GM04504 (cell line): ENCODE data around the gene DCAF4.
A peak's percentile ranks its signal among the peaks of the same experiment; 100 is the strongest.

Experiments used
- DNase-seq: peaks from one replicate; pipeline ENCODE4 v3.0.0-alpha.2; 2012; ENCODE audit warnings: low read depth

Gene DCAF4, protein sequence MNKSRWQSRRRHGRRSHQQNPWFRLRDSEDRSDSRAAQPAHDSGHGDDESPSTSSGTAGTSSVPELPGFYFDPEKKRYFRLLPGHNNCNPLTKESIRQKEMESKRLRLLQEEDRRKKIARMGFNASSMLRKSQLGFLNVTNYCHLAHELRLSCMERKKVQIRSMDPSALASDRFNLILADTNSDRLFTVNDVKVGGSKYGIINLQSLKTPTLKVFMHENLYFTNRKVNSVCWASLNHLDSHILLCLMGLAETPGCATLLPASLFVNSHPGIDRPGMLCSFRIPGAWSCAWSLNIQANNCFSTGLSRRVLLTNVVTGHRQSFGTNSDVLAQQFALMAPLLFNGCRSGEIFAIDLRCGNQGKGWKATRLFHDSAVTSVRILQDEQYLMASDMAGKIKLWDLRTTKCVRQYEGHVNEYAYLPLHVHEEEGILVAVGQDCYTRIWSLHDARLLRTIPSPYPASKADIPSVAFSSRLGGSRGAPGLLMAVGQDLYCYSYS

GRCh38 chr14:72926292-72927028 is at the start of gene DCAF4:
TSS of gene DCAF4 (plus strand) at chr14:72926464. CDS start at chr14:72937979, 11,515 bp downstream.
- DNase-seq, result peak; percentile 97

- DNase-seq, result no peak
Observed at GRCh38 chr14:72876710-72877063, 49.6 kb upstream of the DCAF4 start.

- DNase-seq, result no peak
Observed at GRCh38 chr14:72878746-72879145, 47.5 kb upstream of the DCAF4 start.

GRCh38 chr14:72879431-72879830 is 46.8 kb upstream of the DCAF4 start:
- no peak for DNase-seq

DNA sequence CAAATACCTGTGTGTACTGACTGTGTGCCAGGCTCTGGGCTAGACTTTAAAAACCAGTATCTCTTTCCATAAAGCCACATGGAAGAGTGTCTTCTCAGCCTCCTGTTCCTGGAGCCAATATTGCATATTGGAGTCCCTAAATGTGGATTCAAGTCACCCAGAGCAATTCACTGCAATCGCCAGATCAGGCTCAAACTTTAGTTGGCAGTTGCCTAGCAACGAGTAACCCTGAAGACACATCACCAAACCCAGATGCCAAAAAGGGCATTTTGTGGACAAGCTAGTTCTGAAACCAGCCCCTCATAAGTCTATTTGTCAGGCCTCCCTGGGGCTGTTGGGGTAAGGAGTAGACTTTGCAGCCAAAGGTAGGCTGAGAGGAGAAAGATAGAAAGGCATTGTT is 46.1 kb upstream of the DCAF4 start:
- DNase-seq, result no peak

- DNase-seq, result no peak
Observed at GRCh38 chr14:72880820-72881219, 45.4 kb upstream of the DCAF4 start.

DNA sequence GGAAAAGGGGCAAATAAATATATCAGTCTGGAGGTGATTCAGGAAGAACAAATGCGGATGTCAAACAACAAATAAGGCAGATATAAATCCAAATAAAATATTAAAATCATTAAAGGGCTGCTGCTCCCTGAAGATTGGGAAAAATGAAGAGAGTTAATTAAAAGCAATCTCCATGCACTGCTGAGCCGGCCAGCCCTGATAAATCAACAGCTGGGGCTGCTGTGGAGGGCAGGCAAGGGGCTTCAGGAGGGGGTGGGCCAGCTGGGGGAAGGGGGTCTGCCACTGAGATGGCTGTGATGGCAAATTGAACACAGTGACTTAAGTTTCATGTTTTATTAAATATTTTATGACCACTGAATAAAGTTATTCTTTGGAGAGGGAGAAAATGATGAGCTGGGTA is 44.7 kb upstream of the DCAF4 start:
- DNase-seq, result no peak

- no peak for DNase-seq
Observed at GRCh38 chr14:72882047-72882446, 44.2 kb upstream of the DCAF4 start.

DNA sequence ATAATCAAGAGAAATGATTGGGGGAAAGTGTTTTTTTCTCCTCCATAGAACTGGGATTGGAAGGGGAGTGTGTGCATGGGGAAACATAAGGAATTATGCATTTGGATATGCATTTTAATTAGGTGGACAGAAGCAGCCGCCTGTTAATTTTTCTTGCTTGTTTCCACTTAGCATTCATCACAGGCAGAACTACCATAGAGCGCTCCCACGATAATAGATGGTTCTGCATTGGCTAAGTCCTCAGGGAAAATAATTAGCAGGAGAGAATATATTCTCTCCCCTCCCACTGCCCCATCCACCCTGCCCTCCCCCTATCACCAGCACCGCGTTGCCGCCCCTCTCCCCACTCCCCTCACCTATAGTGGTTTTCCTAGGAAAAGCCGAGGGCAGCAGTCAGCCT is 43.8 kb upstream of the DCAF4 start:
- DNase-seq, result no peak

GRCh38 chr14:72883109-72883508 is 43.2 kb upstream of the DCAF4 start:
- DNase-seq, result no peak

DNA sequence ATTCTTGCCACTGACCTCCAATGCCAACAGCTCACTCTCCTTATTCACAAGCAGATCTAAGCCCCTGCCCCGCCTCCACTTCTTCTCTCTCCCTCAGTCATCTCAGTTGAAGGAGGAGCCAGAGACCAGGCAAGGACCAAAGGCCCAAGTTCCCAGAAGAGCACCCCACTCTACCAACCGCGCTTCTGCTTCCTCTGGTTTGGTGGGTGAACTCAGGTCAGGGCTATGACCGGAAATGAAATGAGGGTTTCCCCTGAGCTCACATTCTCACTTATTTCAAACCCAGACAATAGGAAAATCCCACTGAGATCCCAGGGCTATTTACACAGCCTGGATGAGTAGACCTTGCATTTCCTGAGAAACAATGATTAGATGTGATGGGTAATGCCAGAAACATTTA is 42.3 kb upstream of the DCAF4 start:
- DNase-seq, result no peak

- DNase-seq, result no peak
Observed at GRCh38 chr14:72884386-72884785, 41.9 kb upstream of the DCAF4 start.

DNA sequence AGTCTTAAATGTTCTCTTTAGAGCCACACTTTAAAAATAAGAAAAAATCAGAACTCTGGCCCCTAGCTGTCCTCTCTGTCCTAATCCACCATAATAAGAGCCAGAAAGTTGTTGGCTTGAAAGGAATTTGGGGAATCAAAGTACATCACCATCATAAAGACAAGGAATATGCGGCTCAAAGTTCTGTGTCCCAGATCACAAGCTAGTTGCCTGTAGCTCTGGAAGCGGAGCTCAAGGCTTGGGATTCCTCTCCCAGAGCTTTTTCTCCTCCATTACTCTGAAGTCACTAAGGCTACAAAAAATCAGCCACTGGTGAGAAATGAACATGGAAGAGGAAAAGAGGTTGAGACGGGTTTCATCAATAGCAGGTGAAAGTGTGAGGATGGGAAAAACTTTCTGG is 38.8 kb upstream of the DCAF4 start:
- DNase-seq, result no peak

- DNase-seq, result no peak
Observed at GRCh38 chr14:72888192-72888591, 38.1 kb upstream of the DCAF4 start.

DNA sequence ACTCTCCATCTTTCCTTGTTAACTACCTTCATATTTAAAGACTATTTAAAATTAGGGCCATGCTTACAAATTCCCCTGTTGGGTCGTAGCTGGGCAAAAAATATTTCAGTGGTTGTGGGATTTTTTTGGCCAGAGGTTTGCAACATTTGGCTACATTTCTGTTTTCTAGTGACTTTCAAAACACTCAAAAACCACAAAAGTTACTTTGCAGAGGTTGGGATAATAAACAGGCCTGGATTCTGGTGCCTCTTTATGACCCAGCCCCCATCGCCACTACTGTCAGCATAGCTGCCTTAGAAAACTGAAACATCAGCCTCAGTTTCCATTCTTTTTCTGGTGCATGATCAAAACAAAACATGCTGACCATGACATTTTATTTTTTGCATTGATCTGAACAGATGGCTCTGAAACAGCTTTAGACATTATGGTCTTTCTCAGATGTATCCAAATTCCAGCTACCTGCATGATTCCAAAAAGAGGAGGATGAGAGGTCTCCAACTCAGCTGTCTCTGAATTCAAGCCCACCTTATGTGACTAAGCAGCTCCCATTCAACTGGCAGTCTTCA is 37.5 kb upstream of the DCAF4 start:
- no peak for DNase-seq

DNA sequence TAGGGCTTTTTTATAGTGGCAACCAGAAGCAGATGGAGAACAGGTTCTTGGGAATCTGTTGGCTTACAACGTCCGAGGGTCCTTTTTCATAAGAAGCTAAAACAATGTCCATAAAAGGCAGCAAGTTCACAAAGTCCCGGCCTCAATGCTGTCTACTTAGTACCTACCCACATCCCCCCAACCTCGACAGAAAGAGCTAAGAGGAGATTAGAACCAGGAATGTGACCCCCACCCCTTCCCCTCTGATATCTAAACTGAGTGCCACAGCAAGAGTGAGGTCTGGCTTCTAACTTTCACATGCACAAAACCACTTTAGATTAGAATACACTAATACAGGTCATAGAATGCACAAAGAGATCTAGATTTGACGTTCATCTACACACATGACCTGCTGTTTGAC is 36.9 kb upstream of the DCAF4 start:
- no peak for DNase-seq

DNA sequence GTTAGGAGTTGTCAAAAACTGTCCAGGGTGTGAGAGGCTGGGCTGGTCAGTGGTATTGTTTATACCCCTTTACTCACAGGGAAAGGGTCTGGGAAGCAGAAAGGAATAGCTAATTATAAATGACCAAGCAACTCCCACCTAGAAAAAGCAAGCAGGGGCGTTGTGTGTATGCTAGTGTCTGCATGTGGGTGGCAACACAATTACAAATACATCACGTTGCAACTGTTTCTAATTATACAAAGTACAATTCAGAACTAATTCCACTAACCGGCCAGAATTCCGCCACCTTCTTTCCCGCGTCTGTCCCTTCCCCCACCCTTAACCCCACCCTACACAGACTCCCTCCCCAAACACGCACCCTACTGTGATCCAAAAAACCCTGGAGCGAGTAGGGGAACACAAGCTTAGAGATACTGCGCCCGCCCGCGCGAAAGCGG is 34.6 kb upstream of the DCAF4 start:
- DNase-seq, result no peak

GRCh38 chr14:72892103-72892878 is 34.0 kb upstream of the DCAF4 start:
- DNase-seq, result no peak

GRCh38 chr14:72892879-72893635 is 33.2 kb upstream of the DCAF4 start:
- no peak for DNase-seq

- DNase-seq, result peak; percentile 88
Observed at GRCh38 chr14:72893636-72894322, 32.5 kb upstream of the DCAF4 start, which contains the start of gene DPF3. TSS of gene DPF3 (minus strand) at chr14:72894101. CDS start at chr14:72894088, 13 bp downstream.

DNA sequence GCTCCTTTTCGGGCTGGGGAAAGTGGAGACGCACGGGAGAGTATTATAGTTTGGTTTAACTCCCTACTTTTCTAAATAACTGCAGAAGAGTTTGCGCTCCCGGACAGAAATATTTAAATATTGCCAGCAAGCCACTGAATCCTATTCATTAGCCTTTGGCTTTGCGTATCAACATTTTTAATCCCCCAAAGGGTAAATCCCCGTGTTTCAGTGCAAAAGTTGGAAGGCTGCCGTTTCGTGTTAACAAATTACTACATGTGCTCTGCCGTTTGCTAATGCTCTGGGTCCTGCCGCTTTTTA is 32.0 kb upstream of the DCAF4 start:
- no peak for DNase-seq
